GM12878 (cell line): Measurements from ENCODE around the gene FEM1B. TPM values are rescaled to one million over a fixed set of nuclear protein-coding genes. Genes with fewer than 3 reads are reported as not detected.

ENCODE experiments used
- BACH1 ChIP-seq: fragments of 450-650 bp; IDR thresholded peaks from 2 replicates; pipeline ENCODE4 v1.6.1; 2017; ENCODE audit warnings: mild to moderate bottlenecking, borderline replicate concordance
- BCL11A ChIP-seq: IDR thresholded peaks from 2 replicates; pipeline ENCODE4 v1.6.1; 2011; ENCODE audit warnings: low read depth, low read length
- E2F8 ChIP-seq: fragments of 450-650 bp; IDR thresholded peaks from 2 replicates; pipeline ENCODE4 v1.6.1; 2018; ENCODE audit warnings: mild to moderate bottlenecking, low read depth, moderate library complexity; ENCODE audit not compliant: partially characterized antibody
- GABPA ChIP-seq: IDR thresholded peaks from 2 replicates; pipeline ENCODE4 v1.6.1; 2014; ENCODE audit warnings: antibody characterized with exemption, low read depth, mild to moderate bottlenecking, inconsistent platforms
- HDAC2 ChIP-seq: fragments of 200-600 bp; sonication (generic); IDR thresholded peaks from 2 replicates; pipeline ENCODE4 v1.6.1; 2017
- HDAC6 ChIP-seq: fragments of 200-600 bp; sonication (generic); IDR thresholded peaks from one replicate; pipeline ENCODE4 v1.8.0; 2017; ENCODE audit warnings: antibody characterized with exemption; ENCODE audit not compliant: unreplicated experiment
- HSF1 ChIP-seq: fragments of 150-350 bp; IDR thresholded peaks from 2 replicates; pipeline ENCODE4 v1.6.1; 2014; ENCODE audit warnings: mild to moderate bottlenecking, low read depth, low read length
- IRF3 ChIP-seq: fragments of 450-650 bp; IDR thresholded peaks from 2 replicates; pipeline ENCODE4 v1.6.1; 2014; ENCODE audit warnings: mild to moderate bottlenecking
- NBN ChIP-seq: fragments of 450-650 bp; IDR thresholded peaks from 2 replicates; pipeline ENCODE4 v1.6.1; 2016
- NR2F1 ChIP-seq: fragments of 450-650 bp; conservative IDR thresholded peaks from 2 replicates; pipeline ENCODE4 v1.6.1; 2017; ENCODE audit warnings: mild to moderate bottlenecking
- RUNX3 ChIP-seq: IDR thresholded peaks from 2 replicates; pipeline ENCODE4 v1.6.1; 2012; ENCODE audit warnings: low read length, inconsistent platforms
- SMAD5 ChIP-seq: IDR thresholded peaks from 2 replicates; pipeline ENCODE4 v1.6.1; 2016; ENCODE audit warnings: antibody characterized with exemption, low read depth
- SPI1 ChIP-seq: IDR thresholded peaks from 2 replicates; pipeline ENCODE4 v1.6.1; 2011; ENCODE audit warnings: low read depth, mild to moderate bottlenecking, low read length, moderate library complexity, borderline replicate concordance; ENCODE audit not compliant: insufficient read depth
- ZNF24 ChIP-seq: fragments of 450-650 bp; IDR thresholded peaks from 2 replicates; pipeline ENCODE4 v1.6.1; 2017; ENCODE audit warnings: antibody characterized with exemption, mild to moderate bottlenecking
- polyA plus RNA-seq, 11 experiments: library from polyadenylated mRNA; depleted of rRNA in 4 of 11; unstranded in 6 of 11; stranded (reverse) in 5 of 11; fragments of >200 nt; fragmentation: Nextera tagmentation in 4 of 11; fragmentation: Illumina TruSeq in 1 of 11; extraction: Ambion mirVana in 4 of 11; extraction: Trizol in 1 of 11; gene quantifications; 1 replicate in 1 of 11; 2 replicates in 10 of 11; pipeline versions ENCODE4 v1.2.1 to v1.2.3, GENCODE V29; 2011 to 2016; ENCODE audit warnings: inconsistent platforms in 2 of 11, missing spikeins in 2 of 11, low read depth in 1 of 11
- total RNA-seq, 4 experiments: library from RNA; depleted of rRNA in 3 of 4; stranded (reverse); fragments of >200 nt in 3 of 4; fragmentation: Illumina TruSeq in 1 of 4; extraction: Trizol in 1 of 4; gene quantifications; 2 replicates each; pipeline versions ENCODE4 v1.2.1 to v1.2.3, GENCODE V29; 2013 to 2021
- TF ChIP-seq, protein P1 (sequence below): fragments of 450-650 bp; conservative IDR thresholded peaks from 2 replicates; pipeline ENCODE4 v1.6.1; 2017; ENCODE audit warnings: mild to moderate bottlenecking, moderate library complexity
- TF ChIP-seq, protein P2 (sequence below): IDR thresholded peaks from 2 replicates; pipeline ENCODE4 v1.6.1; 2012; ENCODE audit warnings: low read length, inconsistent platforms
- TF ChIP-seq, protein P3 (sequence below): fragments of 450-650 bp; IDR thresholded peaks from 2 replicates; pipeline ENCODE4 v1.6.1; 2017; ENCODE audit warnings: low read depth, mild to moderate bottlenecking, moderate library complexity
- TF ChIP-seq, protein P4 (sequence below): fragments of 450-650 bp; IDR thresholded peaks from 2 replicates; pipeline ENCODE4 v1.6.1; 2016; ENCODE audit warnings: mild to moderate bottlenecking

The FEM1B gene
- total and polyA plus RNA-seq, 10 of the 15 experiments (the other 5 are each of a cell fraction or from before 2014, with no cell fraction given): 5.5 to 61.1 (median 18.2) TPM

DNA sequence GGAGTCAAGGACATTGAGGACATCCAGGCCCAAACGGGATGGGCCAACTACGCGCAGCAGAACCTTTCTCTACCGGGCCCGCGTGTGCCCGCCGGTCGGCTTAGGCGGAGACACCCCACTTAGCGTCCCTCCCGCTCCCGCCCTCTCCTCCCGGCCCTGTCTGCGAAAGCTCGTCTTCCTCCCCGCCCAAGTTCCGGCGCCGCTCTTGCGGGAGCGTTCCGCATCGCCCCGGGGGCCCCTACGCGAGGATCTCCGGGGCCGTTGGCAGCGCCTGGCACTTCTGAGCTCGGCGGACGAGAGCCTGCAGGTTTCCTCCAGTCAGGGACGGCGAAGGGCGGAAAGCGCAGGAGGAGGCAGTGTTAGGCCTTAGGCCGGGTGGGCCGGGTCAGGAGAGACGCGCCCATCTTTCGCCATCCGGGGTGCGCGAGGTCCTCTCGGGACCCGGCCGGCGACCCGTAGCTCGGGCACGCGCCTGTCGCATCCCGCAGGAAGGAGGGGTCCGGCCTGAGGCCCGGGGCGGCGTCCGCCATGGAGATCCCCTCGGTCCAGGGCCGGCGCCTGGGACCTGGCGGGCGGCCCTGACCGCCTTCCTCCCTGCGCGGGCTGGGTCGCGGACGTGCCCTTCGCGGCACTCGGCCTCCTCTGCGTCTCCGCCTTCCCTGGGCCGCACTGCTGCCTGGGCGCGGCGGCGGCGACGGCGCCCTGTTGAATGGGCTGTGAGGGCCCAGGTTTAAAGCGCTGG lies at the start of gene FEM1B (continued):
- TF ChIP-seq HDAC6 (peak; percentile 57), E2F8 (peak; percentile 77), ZNF24 (peak; percentile 64; the same call in 1 of the 2 replicates), BACH1 (peak; percentile 61; the same call in 1 of the 2 replicates), SPI1 (0 out of 2 replicates have a peak, but pooled peaks have one; percentile 18), IRF3 (no peak), NR2F1 (peak; percentile 69; the same call in 1 of the 2 replicates), SMAD5 (peak; percentile 65), NBN (peak; percentile 96), GABPA (peak; percentile 90), BCL11A (0 out of 2 replicates have a peak, but pooled peaks have one; percentile 21), HDAC2 (no peak), HSF1 (no peak; the same call in 1 of the 2 replicates), RUNX3 (peak; percentile 48; the same call in 1 of the 2 replicates)
- TF ChIP-seq, protein P1, sequence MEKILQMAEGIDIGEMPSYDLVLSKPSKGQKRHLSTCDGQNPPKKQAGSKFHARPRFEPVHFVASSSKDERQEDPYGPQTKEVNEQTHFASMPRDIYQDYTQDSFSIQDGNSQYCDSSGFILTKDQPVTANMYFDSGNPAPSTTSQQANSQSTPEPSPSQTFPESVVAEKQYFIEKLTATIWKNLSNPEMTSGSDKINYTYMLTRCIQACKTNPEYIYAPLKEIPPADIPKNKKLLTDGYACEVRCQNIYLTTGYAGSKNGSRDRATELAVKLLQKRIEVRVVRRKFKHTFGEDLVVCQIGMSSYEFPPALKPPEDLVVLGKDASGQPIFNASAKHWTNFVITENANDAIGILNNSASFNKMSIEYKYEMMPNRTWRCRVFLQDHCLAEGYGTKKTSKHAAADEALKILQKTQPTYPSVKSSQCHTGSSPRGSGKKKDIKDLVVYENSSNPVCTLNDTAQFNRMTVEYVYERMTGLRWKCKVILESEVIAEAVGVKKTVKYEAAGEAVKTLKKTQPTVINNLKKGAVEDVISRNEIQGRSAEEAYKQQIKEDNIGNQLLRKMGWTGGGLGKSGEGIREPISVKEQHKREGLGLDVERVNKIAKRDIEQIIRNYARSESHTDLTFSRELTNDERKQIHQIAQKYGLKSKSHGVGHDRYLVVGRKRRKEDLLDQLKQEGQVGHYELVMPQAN: peak; percentile 94
- TF ChIP-seq, protein P2, sequence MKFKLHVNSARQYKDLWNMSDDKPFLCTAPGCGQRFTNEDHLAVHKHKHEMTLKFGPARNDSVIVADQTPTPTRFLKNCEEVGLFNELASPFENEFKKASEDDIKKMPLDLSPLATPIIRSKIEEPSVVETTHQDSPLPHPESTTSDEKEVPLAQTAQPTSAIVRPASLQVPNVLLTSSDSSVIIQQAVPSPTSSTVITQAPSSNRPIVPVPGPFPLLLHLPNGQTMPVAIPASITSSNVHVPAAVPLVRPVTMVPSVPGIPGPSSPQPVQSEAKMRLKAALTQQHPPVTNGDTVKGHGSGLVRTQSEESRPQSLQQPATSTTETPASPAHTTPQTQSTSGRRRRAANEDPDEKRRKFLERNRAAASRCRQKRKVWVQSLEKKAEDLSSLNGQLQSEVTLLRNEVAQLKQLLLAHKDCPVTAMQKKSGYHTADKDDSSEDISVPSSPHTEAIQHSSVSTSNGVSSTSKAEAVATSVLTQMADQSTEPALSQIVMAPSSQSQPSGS: no peak
- TF ChIP-seq, protein P3, sequence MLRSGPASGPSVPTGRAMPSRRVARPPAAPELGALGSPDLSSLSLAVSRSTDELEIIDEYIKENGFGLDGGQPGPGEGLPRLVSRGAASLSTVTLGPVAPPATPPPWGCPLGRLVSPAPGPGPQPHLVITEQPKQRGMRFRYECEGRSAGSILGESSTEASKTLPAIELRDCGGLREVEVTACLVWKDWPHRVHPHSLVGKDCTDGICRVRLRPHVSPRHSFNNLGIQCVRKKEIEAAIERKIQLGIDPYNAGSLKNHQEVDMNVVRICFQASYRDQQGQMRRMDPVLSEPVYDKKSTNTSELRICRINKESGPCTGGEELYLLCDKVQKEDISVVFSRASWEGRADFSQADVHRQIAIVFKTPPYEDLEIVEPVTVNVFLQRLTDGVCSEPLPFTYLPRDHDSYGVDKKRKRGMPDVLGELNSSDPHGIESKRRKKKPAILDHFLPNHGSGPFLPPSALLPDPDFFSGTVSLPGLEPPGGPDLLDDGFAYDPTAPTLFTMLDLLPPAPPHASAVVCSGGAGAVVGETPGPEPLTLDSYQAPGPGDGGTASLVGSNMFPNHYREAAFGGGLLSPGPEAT: peak; percentile 95
- TF ChIP-seq, protein P4, sequence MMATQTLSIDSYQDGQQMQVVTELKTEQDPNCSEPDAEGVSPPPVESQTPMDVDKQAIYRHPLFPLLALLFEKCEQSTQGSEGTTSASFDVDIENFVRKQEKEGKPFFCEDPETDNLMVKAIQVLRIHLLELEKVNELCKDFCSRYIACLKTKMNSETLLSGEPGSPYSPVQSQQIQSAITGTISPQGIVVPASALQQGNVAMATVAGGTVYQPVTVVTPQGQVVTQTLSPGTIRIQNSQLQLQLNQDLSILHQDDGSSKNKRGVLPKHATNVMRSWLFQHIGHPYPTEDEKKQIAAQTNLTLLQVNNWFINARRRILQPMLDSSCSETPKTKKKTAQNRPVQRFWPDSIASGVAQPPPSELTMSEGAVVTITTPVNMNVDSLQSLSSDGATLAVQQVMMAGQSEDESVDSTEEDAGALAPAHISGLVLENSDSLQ: peak; percentile 64
